ENCODE data around the gene LMX1A. TPM values are rescaled to one million over a fixed set of nuclear protein-coding genes. Genes with fewer than 3 reads are reported as not detected.

Gene LMX1A
- polyA plus RNA-seq, 1 donor from 2014 or later = 0.47 TPM

DNA sequence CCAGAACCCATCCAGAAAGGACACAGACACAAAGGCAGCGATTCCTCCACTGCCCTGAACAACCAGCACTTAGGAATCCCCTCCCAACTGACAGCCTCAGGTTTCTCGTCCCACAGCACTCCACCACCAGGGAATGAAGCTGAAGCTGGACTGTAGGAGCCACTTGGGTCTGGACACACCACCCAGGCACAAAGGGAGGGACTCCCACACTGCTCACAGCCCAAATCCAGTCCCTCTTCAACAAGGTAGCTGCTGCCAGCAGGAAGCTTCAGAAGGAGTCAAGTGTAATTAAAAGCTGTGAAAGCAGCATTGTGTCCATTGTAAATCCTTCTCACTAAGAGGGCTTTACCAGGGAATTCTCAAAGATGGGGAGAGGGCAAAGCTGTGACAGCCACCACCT, 29.0 kb downstream of the LMX1A start:
- Histone ChIP-seq H3F3A (ENCODE audit: insufficient read depth, low read length, poor library complexity, severe bottlenecking) (no peaks in the 10 kb centered on the region), H3K27me3 (ENCODE audit: insufficient read depth, low read depth, low read length) (no peaks in the 10 kb centered on the region), H3K4me2 (ENCODE audit: low read length) (no peak overlapping the region), H4K20me1 (ENCODE audit: insufficient read depth) (no peaks in the 10 kb centered on the region), H3K27ac (ENCODE audit: low read length) (no peak overlapping the region), H2AFZ (ENCODE audit: low read depth, low read length) (no peak overlapping the region), H3K9me3 (ENCODE audit: low read length) (no peaks in the 10 kb centered on the region), H3K79me2 (replicated peaks; ENCODE audit: insufficient read depth, low read length) (no peaks in the 10 kb centered on the region), H3K9me2 (ENCODE audit: insufficient read depth, low read length) (no peaks in the 10 kb centered on the region), H3K4me3 (ENCODE audit: low read length) (no peak overlapping the region), H3K9ac (ENCODE audit: low read length) (no peak overlapping the region), H3K36me3 (ENCODE audit: insufficient read depth, low read length) (no peaks in the 10 kb centered on the region)
- TF ChIP-seq MXI1 (conservative IDR thresholded peaks at IDR 0.05; ENCODE audit: poor library complexity, severe bottlenecking) (no peak), TAF1 (IDR thresholded peaks at IDR 0.05; ENCODE audit: low read depth) (no peak), EZH2 (IDR thresholded peaks at IDR 0.05; ENCODE audit: borderline replicate concordance, insufficient read depth, low read length, poor library complexity, severe bottlenecking) (no peak), EP300 (conservative IDR thresholded peaks at IDR 0.05; ENCODE audit: poor library complexity, severe bottlenecking) (no peak), SMC3 (conservative IDR thresholded peaks at IDR 0.05; ENCODE audit: poor library complexity) (no peak), POLR2AphosphoS5 (IDR thresholded peaks at IDR 0.05) (no peak), CTCF (IDR thresholded peaks at IDR 0.05; ENCODE audit: poor library complexity, severe bottlenecking) (no peak), RAD21 (conservative IDR thresholded peaks at IDR 0.05) (no peak)
- TF ChIP-seq, protein P1, sequence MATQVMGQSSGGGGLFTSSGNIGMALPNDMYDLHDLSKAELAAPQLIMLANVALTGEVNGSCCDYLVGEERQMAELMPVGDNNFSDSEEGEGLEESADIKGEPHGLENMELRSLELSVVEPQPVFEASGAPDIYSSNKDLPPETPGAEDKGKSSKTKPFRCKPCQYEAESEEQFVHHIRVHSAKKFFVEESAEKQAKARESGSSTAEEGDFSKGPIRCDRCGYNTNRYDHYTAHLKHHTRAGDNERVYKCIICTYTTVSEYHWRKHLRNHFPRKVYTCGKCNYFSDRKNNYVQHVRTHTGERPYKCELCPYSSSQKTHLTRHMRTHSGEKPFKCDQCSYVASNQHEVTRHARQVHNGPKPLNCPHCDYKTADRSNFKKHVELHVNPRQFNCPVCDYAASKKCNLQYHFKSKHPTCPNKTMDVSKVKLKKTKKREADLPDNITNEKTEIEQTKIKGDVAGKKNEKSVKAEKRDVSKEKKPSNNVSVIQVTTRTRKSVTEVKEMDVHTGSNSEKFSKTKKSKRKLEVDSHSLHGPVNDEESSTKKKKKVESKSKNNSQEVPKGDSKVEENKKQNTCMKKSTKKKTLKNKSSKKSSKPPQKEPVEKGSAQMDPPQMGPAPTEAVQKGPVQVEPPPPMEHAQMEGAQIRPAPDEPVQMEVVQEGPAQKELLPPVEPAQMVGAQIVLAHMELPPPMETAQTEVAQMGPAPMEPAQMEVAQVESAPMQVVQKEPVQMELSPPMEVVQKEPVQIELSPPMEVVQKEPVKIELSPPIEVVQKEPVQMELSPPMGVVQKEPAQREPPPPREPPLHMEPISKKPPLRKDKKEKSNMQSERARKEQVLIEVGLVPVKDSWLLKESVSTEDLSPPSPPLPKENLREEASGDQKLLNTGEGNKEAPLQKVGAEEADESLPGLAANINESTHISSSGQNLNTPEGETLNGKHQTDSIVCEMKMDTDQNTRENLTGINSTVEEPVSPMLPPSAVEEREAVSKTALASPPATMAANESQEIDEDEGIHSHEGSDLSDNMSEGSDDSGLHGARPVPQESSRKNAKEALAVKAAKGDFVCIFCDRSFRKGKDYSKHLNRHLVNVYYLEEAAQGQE (IDR thresholded peaks at IDR 0.05; ENCODE audit: borderline replicate concordance) = no peak

DNA sequence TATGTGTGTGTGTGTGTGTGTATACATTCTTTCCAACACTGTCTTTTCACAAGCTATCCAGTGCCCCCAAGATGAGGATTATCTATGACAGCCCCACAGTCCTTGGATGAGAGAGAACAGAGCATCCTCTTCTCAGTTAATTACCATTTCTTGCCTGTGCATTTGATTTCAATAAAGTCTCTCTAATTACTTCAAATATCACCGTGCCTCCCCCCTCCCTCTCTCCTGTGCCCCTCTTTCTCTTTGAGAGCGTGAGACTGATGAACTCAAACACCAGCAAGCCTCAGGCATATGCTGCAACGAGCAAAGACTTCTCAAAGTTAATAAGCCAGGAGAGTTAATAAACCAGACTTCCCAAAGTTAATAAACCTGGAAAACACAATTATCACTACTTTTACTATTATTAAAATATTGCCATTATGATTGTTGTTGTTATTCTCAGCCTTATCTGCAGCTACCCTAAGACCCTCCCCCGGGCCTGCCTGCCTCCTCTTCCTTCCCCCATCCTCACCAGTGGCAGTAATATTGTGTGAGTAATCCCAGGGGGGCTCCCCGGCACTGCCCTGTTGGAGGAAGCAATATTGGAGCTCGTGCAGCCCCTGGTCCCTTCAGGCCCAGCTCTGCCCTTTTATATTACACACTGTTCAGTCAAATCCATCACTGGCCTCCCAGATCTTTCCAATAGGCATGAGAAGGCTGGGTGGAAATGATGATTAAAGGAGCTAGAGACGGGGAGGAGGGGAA, 30.9 kb downstream of the LMX1A start:
- H3K9me2 ChIP-seq (ENCODE audit: insufficient read depth, low read length) = no peaks in the 10 kb centered on the region
- H4K20me1 ChIP-seq (ENCODE audit: insufficient read depth) = no peaks in the 10 kb centered on the region
- no peaks in the 10 kb centered on the region for H3K9me3 ChIP-seq (ENCODE audit: low read length)
- H3F3A ChIP-seq (ENCODE audit: insufficient read depth, low read length, poor library complexity, severe bottlenecking) = no peaks in the 10 kb centered on the region
- no peak overlapping the region for H3K4me3 ChIP-seq (ENCODE audit: low read length)
- H3K79me2 ChIP-seq (replicated peaks; ENCODE audit: insufficient read depth, low read length) = no peaks in the 10 kb centered on the region
- H3K4me2 ChIP-seq (ENCODE audit: low read length) = no peak overlapping the region
- H3K27me3 ChIP-seq (ENCODE audit: insufficient read depth, low read depth, low read length) = no peaks in the 10 kb centered on the region
- no peak overlapping the region for H3K9ac ChIP-seq (ENCODE audit: low read length)
- no peaks in the 10 kb centered on the region for H3K36me3 ChIP-seq (ENCODE audit: insufficient read depth, low read length)
- no peak for TF ChIP-seq POLR2AphosphoS5 (IDR thresholded peaks at IDR 0.05)
- TF ChIP-seq RAD21 (conservative IDR thresholded peaks at IDR 0.05) = no peak
- no peak for TF ChIP-seq CTCF (IDR thresholded peaks at IDR 0.05; ENCODE audit: poor library complexity, severe bottlenecking)
- TF ChIP-seq MXI1 (conservative IDR thresholded peaks at IDR 0.05; ENCODE audit: poor library complexity, severe bottlenecking) = no peak
- TF ChIP-seq EP300 (conservative IDR thresholded peaks at IDR 0.05; ENCODE audit: poor library complexity, severe bottlenecking) = no peak
- no peak for TF ChIP-seq SMC3 (conservative IDR thresholded peaks at IDR 0.05; ENCODE audit: poor library complexity)
- no peak overlapping the region for H2AFZ ChIP-seq (ENCODE audit: low read depth, low read length)
- H3K27ac ChIP-seq (ENCODE audit: low read length) = no peak overlapping the region

Measured in neural cell (in vitro differentiated cells).